PFSK-1 (cell line): ENCODE data around the gene ANXA7.

Source experiments
- FOXP2 ChIP-seq: optimal IDR thresholded peaks from 2 replicates; pipeline ENCODE3; 2011; ENCODE audit warnings: borderline replicate concordance, control low read depth, inconsistent platforms; ENCODE audit not compliant: insufficient read depth; ENCODE audit errors: extremely low read length, extremely low read depth
- POLR2AphosphoS5 ChIP-seq: IDR thresholded peaks from 2 replicates; pipeline ENCODE4 v1.6.1; 2012; ENCODE audit warnings: low read depth, mild to moderate bottlenecking, control low read depth, low read length, moderate library complexity
- REST ChIP-seq, 2 experiments: IDR thresholded peaks; 2 replicates each; pipeline versions ENCODE4 v1.6.1 to v1.8.0; 2011 to 2012; ENCODE audit warnings: low read depth in 2 of 2, low read length in 2 of 2, control low read depth in 1 of 2, inconsistent platforms in 1 of 2, mild to moderate bottlenecking in 1 of 2, moderate library complexity in 1 of 2; ENCODE audit not compliant: insufficient read depth in 1 of 2
- SIN3A ChIP-seq: IDR thresholded peaks from 2 replicates; pipeline ENCODE4 v1.6.1; 2012; ENCODE audit warnings: mild to moderate bottlenecking, low read length, moderate library complexity, borderline replicate concordance; ENCODE audit not compliant: insufficient read depth
- TAF1 ChIP-seq: IDR thresholded peaks from 2 replicates; pipeline ENCODE4 v1.6.1; 2012; ENCODE audit warnings: low read length, control low read depth, borderline replicate concordance; ENCODE audit not compliant: insufficient read depth

GRCh38 chr10:73357166-73357565 is 56.7 kb downstream of the ANXA7 start:
- TF ChIP-seq POLR2AphosphoS5 (no peak), REST (IDR thresholded peaks at IDR 0.05; ENCODE audit: insufficient read depth in 1 of 2, low read depth in 2 of 2, low read length in 2 of 2) (no peak), TAF1 (no peak), SIN3A (no peak), FOXP2 (no peak)
